Endothelial cell of umbilical vein (primary cell): ENCODE results near the gene RANBP17. TPM values are rescaled to one million over a fixed set of nuclear protein-coding genes. Genes with fewer than 3 reads are reported as not detected.

ENCODE experiments used
- BruUV-seq: library from RNA; stranded (reverse); fragments of 400-500 nt; replicated peaks from 2 replicates; lab custom pipeline; 2021; lab: Mats Ljungman, UMichigan
- CTCF ChIA-PET: fragments of 300-600, 350-600 bp; sonication (Branson Sonifier 250); formaldehyde crosslinking; loops from one replicate; lab custom pipeline; 2021; ENCODE audit warnings: antibody characterized with exemption, inconsistent platforms; lab: Charles Lee
- POLR2A ChIA-PET: fragments of 300-600, 350-600 bp; sonication (Branson Sonifier 250); formaldehyde crosslinking; loops from one replicate; lab custom pipeline; 2021; ENCODE audit warnings: antibody characterized with exemption, inconsistent platforms; lab: Charles Lee
- DNase-seq: peaks from one replicate; pipeline ENCODE4 v3.0.0-alpha.2; 2011; ENCODE audit warnings: low read depth, low spot score
- FAIRE-seq: peaks from 2 replicates; lab custom pipeline; 2011; peaks lifted over from hg19 to GRCh38; lab: Jason Lieb, UNC
- H2AFZ ChIP-seq: 2 replicates; pipeline ENCODE4 v1.6.0; 2012; ENCODE audit warnings: low read depth, low read length, control low read depth, inconsistent platforms
- H3K27ac ChIP-seq: 2 replicates; pipeline ENCODE4 v1.5.1; 2011; ENCODE audit warnings: low read depth, mild to moderate bottlenecking, control low read depth, low read length, moderate library complexity; ENCODE audit not compliant: insufficient read depth
- H3K27me3 ChIP-seq, 2 experiments: 2 replicates each; pipeline versions ENCODE4 v1.6.0 to v1.6.1; 2011; ENCODE audit warnings: low read length in 2 of 2, mixed read lengths in 1 of 2; ENCODE audit not compliant: control insufficient read depth in 2 of 2, insufficient read depth in 2 of 2
- H3K36me3 ChIP-seq, 2 experiments: 2 replicates in 1 of 2; 3 replicates in 1 of 2; pipeline ENCODE4 v1.5.1; 2011; ENCODE audit warnings: low read length in 2 of 2, mild to moderate bottlenecking in 1 of 2, moderate library complexity in 1 of 2; ENCODE audit not compliant: control insufficient read depth in 2 of 2, insufficient read depth in 2 of 2; ENCODE audit errors: extremely low read depth in 1 of 2
- H3K4me1 ChIP-seq: 3 replicates; pipeline ENCODE4 v1.5.1; 2011; ENCODE audit warnings: mild to moderate bottlenecking, low read length; ENCODE audit not compliant: control insufficient read depth, insufficient read depth; ENCODE audit errors: extremely low read depth
- H3K4me2 ChIP-seq: 2 replicates; pipeline ENCODE4 v1.6.1; 2011; ENCODE audit warnings: low read length, control low read depth, mixed read lengths; ENCODE audit not compliant: insufficient read depth
- H3K4me3 ChIP-seq, 3 experiments: fragments of 200-600 bp in 1 of 3; sonication (generic), shearing (Covaris generic) in 1 of 3; replicated peaks in 1 of 3; 2 replicates each; pipeline ENCODE4 v1.5.1; 2011 to 2016; ENCODE audit warnings: control low read depth in 3 of 3, low read length in 3 of 3, mild to moderate bottlenecking in 2 of 3, inconsistent platforms in 1 of 3, low read depth in 1 of 3, moderate library complexity in 1 of 3; ENCODE audit not compliant: insufficient read depth in 1 of 3
- H3K79me2 ChIP-seq: 2 replicates; pipeline ENCODE4 v1.6.0; 2012; ENCODE audit warnings: low read length, inconsistent platforms; ENCODE audit not compliant: control insufficient read depth, insufficient read depth
- H3K9ac ChIP-seq: replicated peaks from 2 replicates; pipeline ENCODE3; 2011; ENCODE audit warnings: low read length, control low read depth; ENCODE audit not compliant: insufficient read depth; ENCODE audit errors: extremely low read depth
- H3K9me1 ChIP-seq: replicated peaks from 3 replicates; pipeline ENCODE4 v1.6.0; 2011; ENCODE audit warnings: mild to moderate bottlenecking, low read length; ENCODE audit not compliant: control insufficient read depth, insufficient read depth; ENCODE audit errors: extremely low read depth
- H3K9me3 ChIP-seq: replicated peaks from 2 replicates; pipeline ENCODE4 v1.5.1; 2012; ENCODE audit warnings: low read length, inconsistent platforms; ENCODE audit not compliant: control insufficient read depth, insufficient read depth
- H4K20me1 ChIP-seq: replicated peaks from 2 replicates; pipeline ENCODE3; 2011; ENCODE audit warnings: mild to moderate bottlenecking, low read length; ENCODE audit not compliant: control insufficient read depth, insufficient read depth; ENCODE audit errors: extremely low read depth
- CTCF ChIP-seq, 2 donors: IDR thresholded peaks; 1 replicate in 1 of 2; 2 replicates in 1 of 2; pipeline ENCODE4 v1.5.1; 2011; ENCODE audit warnings: low read length in 2 of 2, mild to moderate bottlenecking in 2 of 2, moderate library complexity in 2 of 2, control low read depth in 1 of 2, inconsistent platforms in 1 of 2, low read depth in 1 of 2; ENCODE audit not compliant: insufficient read depth in 1 of 2; ENCODE audit errors: extremely low read depth in 1 of 2
- EZH2 ChIP-seq: IDR thresholded peaks from 2 replicates; pipeline ENCODE4 v1.6.1; 2012; ENCODE audit warnings: borderline replicate concordance, low read depth, mild to moderate bottlenecking, moderate library complexity, low read length, inconsistent platforms; ENCODE audit not compliant: severe bottlenecking
- FOS ChIP-seq: IDR thresholded peaks from 2 replicates; pipeline ENCODE4 v1.6.1; 2011; ENCODE audit warnings: mild to moderate bottlenecking, low read length, moderate library complexity, borderline replicate concordance; ENCODE audit not compliant: insufficient read depth
- GATA2 ChIP-seq: IDR thresholded peaks from 2 replicates; pipeline ENCODE4 v1.7.0; 2011; ENCODE audit warnings: low read depth, mild to moderate bottlenecking, moderate library complexity, mixed read lengths, low read length; ENCODE audit not compliant: insufficient read length, insufficient read depth
- JUN ChIP-seq: IDR thresholded peaks from 2 replicates; pipeline ENCODE4 v1.6.1; 2011; ENCODE audit warnings: borderline replicate concordance, low read depth; ENCODE audit not compliant: insufficient read length, insufficient read depth
- MAX ChIP-seq: IDR thresholded peaks from 2 replicates; pipeline ENCODE4 v1.6.1; 2011; ENCODE audit not compliant: insufficient read depth, insufficient read length
- MYC ChIP-seq: IDR thresholded peaks from one replicate; pipeline ENCODE4 v1.6.1; 2011; ENCODE audit warnings: mild to moderate bottlenecking, low read depth, low read length
- POLR2A ChIP-seq: IDR thresholded peaks from 2 replicates; pipeline ENCODE4 v1.6.1; 2012; ENCODE audit warnings: low read depth, mild to moderate bottlenecking, control low read depth, low read length
- POLR2AphosphoS5 ChIP-seq: IDR thresholded peaks from 2 replicates; pipeline ENCODE4 v1.6.1; 2012; ENCODE audit warnings: low read depth, mild to moderate bottlenecking, control low read depth, low read length, moderate library complexity; ENCODE audit not compliant: insufficient read depth
- dilution Hi-C: fragments of 300-500 bp; cut with MboI; formaldehyde crosslinking; loops from one replicate; pipeline ENCODE4 v1.15.0; 2019; ENCODE audit warnings: low sequenced_read_pairs; ENCODE audit not compliant: extremely low pct_ligation_motif_present
- intact Hi-C: fragments of 100-400 bp; cut with micrococcal nuclease; formaldehyde crosslinking; loops from one replicate; pipeline ENCODE4 v1.10.0; 2022
- polyA plus RNA-seq, 4 experiments: library from polyadenylated mRNA; depleted of rRNA in 3 of 4; stranded (reverse) in 3 of 4; unstranded in 1 of 4; fragments of >200 nt; gene quantifications; 2 replicates each; pipeline versions ENCODE4 v1.2.1 to v1.2.3, GENCODE V29; 2011 to 2012; ENCODE audit warnings: missing spikeins in 1 of 4
- total RNA-seq: library from RNA; stranded (reverse); gene quantifications from 2 replicates; pipeline ENCODE4 v1.2.3, GENCODE V29; 2021

The RANBP17 gene
- total and polyA plus RNA-seq, 2 donors (not counting 3 experiments of a cell fraction or from before 2014, with no cell fraction given): 5.6 to 13.6 TPM

- TF ChIP-seq JUN: no peak
- TF ChIP-seq MAX: no peak
- TF ChIP-seq POLR2AphosphoS5: no peak
- TF ChIP-seq POLR2A: no peak
- no peak for TF ChIP-seq GATA2
- TF ChIP-seq EZH2: no peak
- no peak for TF ChIP-seq CTCF (IDR thresholded peaks at IDR 0.05; ENCODE audit: extremely low read depth in 1 of 2, insufficient read depth in 1 of 2, low read depth in 1 of 2, low read length in 2 of 2)
- TF ChIP-seq MYC: no peak
- no peak for TF ChIP-seq FOS
- DNase-seq (no peak), FAIRE-seq (no peak)
- H2AFZ ChIP-seq: no peak overlapping the region
- no TSS peak for BruUV-seq
- H3K4me3 ChIP-seq: no peak overlapping the region
- H3K79me2 ChIP-seq: no peaks in the 10 kb centered on the region
- no peaks in the 10 kb centered on the region for H4K20me1 ChIP-seq
- intact Hi-C loops: no loop called here
- no peak overlapping the region for H3K9ac ChIP-seq
- CTCF ChIA-PET: interaction anchor here (0.6 to 12.0 kb wide), 8 partner anchors 13 to 595 kb away, joined by 3 to 301 read pairs (median 5); no protein-coding TSS in a partner anchor
- dilution Hi-C loops: no loop called here
- no peaks in the 10 kb centered on the region for H3K9me3 ChIP-seq
- peaks cover 8 to 11% of the 10 kb centered on the region in 2 experiments for H3K27me3 ChIP-seq
- peaks cover 7% of the 10 kb centered on the region for H3K4me1 ChIP-seq
- H3K36me3 ChIP-seq: no peaks in the 10 kb centered on the region
- H3K27ac ChIP-seq: no peak overlapping the region
- no peaks in the 10 kb centered on the region for H3K9me1 ChIP-seq
- no peak overlapping the region for H3K4me2 ChIP-seq
- POLR2A ChIA-PET: no interaction called here
Observed at GRCh38 chr5:171340042-171340441, 478.2 kb downstream of the RANBP17 start.
